Type B pancreatic cell (in vitro differentiated cells): Measurements from ENCODE around the gene ZNF792. TPM values are rescaled to one million over a fixed set of nuclear protein-coding genes. Genes with fewer than 3 reads are reported as not detected.
"Not testable (repeated sequence)": the region's sequence is repeated elsewhere in the genome, so short reads cannot be mapped to it uniquely, and the experiment has no call there.

Experiments used
- DNase-seq: peaks from one replicate; pipeline ENCODE4 v3.0.0; 2021; ENCODE audit warnings: mixed read lengths; ENCODE audit not compliant: unreplicated experiment; ENCODE audit errors: extremely low spot score
- H3K27ac Mint-ChIP-seq: 2 replicates; pipeline ENCODE4 v1.8.0; 2021; ENCODE audit warnings: mild to moderate bottlenecking, mixed read lengths
- H3K27me3 Mint-ChIP-seq: 2 replicates; pipeline ENCODE4 v1.8.0; 2021; ENCODE audit warnings: mixed read lengths
- H3K36me3 Mint-ChIP-seq: 2 replicates; pipeline ENCODE4 v1.8.0; 2021; ENCODE audit warnings: mixed read lengths
- H3K4me1 Mint-ChIP-seq: one replicate; pipeline ENCODE4 v1.8.0; 2021; ENCODE audit warnings: mixed read lengths; ENCODE audit not compliant: unreplicated experiment
- H3K4me3 Mint-ChIP-seq: 2 replicates; pipeline ENCODE4 v1.8.0; 2021; ENCODE audit warnings: mild to moderate bottlenecking, mixed read lengths
- H3K9me3 Mint-ChIP-seq: 2 replicates; pipeline ENCODE4 v1.8.0; 2021; ENCODE audit warnings: mixed read lengths
- CTCF ChIP-seq: fragments of 200-600 bp; sonication (generic); conservative IDR thresholded peaks from 2 replicates; pipeline ENCODE4 v1.5.0; 2021; ENCODE audit warnings: antibody characterized with exemption, mild to moderate bottlenecking
- total RNA-seq: library from RNA; stranded (reverse); gene quantifications from 2 replicates; pipeline ENCODE4 v1.2.1, GENCODE V29; 2021; ENCODE audit warnings: low replicate concordance

Gene ZNF792
- total RNA-seq, 1 donor from 2014 or later = 6.5 TPM

GRCh38 chr19:34932494-34932893, 31.5 kb downstream of the ZNF792 start:
- no peak overlapping the region for H3K27ac Mint-ChIP-seq
- no peaks in the 10 kb centered on the region for H3K9me3 Mint-ChIP-seq
- H3K4me1 Mint-ChIP-seq = peaks cover 4% of the 10 kb centered on the region
- no peak overlapping the region for H3K4me3 Mint-ChIP-seq
- no peaks in the 10 kb centered on the region for H3K27me3 Mint-ChIP-seq
- no peak for TF ChIP-seq CTCF
- peaks cover 41% of the 10 kb centered on the region for H3K36me3 Mint-ChIP-seq
- no peak for DNase-seq

GRCh38 chr19:34926685-34927375, 37.2 kb downstream of the ZNF792 start, which contains the start of gene ZNF30:
ZNF30 (plus strand) TSS chr19:34926903; CDS start chr19:34929948, 3,045 bp downstream.
- DNase-seq = peak; percentile 91
- H3K4me3 Mint-ChIP-seq = peak within 1 kb of the TSS; percentile 96
- H3K27me3 Mint-ChIP-seq = no peaks in the 10 kb centered on the region
- peaks cover 12% of the 10 kb centered on the region for H3K36me3 Mint-ChIP-seq
- peaks cover 14% of the 10 kb centered on the region for H3K4me1 Mint-ChIP-seq
- peak within 1 kb of the TSS; percentile 87 for H3K27ac Mint-ChIP-seq
- TF ChIP-seq CTCF = peak; percentile 24
- H3K9me3 Mint-ChIP-seq = no peaks in the 10 kb centered on the region

GRCh38 chr19:34926361-34926684, 37.7 kb downstream of the ZNF792 start:
- Mint-ChIP-seq H3K9me3 (no peaks in the 10 kb centered on the region), H3K27ac (peak overlapping the region; percentile 87), H3K27me3 (no peaks in the 10 kb centered on the region), H3K4me3 (peak overlapping the region; percentile 96), H3K36me3 (peaks cover 9% of the 10 kb centered on the region), H3K4me1 (peaks cover 14% of the 10 kb centered on the region)
- no peak for DNase-seq
- TF ChIP-seq CTCF = no peak

- no peaks in the 10 kb centered on the region for H3K27me3 Mint-ChIP-seq
- H3K36me3 Mint-ChIP-seq = peaks cover 9% of the 10 kb centered on the region
- H3K9me3 Mint-ChIP-seq = no peaks in the 10 kb centered on the region
- no peak overlapping the region for H3K4me3 Mint-ChIP-seq
- TF ChIP-seq CTCF = no peak
- no peak for DNase-seq
- no peak overlapping the region for H3K27ac Mint-ChIP-seq
- peaks cover 14% of the 10 kb centered on the region for H3K4me1 Mint-ChIP-seq
Measured at GRCh38 chr19:34925278-34925855, 38.7 kb downstream of the ZNF792 start.

GRCh38 chr19:34920090-34920786, 43.8 kb downstream of the ZNF792 start:
- not testable (repeated sequence) for H3K4me3 Mint-ChIP-seq, DNase-seq, H3K27ac Mint-ChIP-seq, H3K36me3 Mint-ChIP-seq, H3K4me1 Mint-ChIP-seq, H3K27me3 Mint-ChIP-seq
- peaks cover 11% of the 10 kb centered on the region for H3K9me3 Mint-ChIP-seq

- Mint-ChIP-seq H3K4me3 (no peak overlapping the region), H3K9me3 (peaks cover 11% of the 10 kb centered on the region), H3K27ac (no peak overlapping the region), H3K36me3 (no peaks in the 10 kb centered on the region), H3K4me1 (no peaks in the 10 kb centered on the region), H3K27me3 (no peaks in the 10 kb centered on the region)
- no peak for DNase-seq
- TF ChIP-seq CTCF = no peak
Measured at GRCh38 chr19:34918190-34918589, 45.8 kb downstream of the ZNF792 start.

- H3K27me3 Mint-ChIP-seq, H3K4me1 Mint-ChIP-seq, H3K4me3 Mint-ChIP-seq, H3K27ac Mint-ChIP-seq, H3K36me3 Mint-ChIP-seq, DNase-seq: not testable (repeated sequence)
- H3K9me3 Mint-ChIP-seq = peaks cover 11% of the 10 kb centered on the region
Measured at GRCh38 chr19:34917144-34917543, 46.9 kb downstream of the ZNF792 start.
